Neutrophil (primary cell): ENCODE results near the gene NTNG1.

Source experiments
- H3K27ac ChIP-seq: fragments of 200-600 bp; sonication (generic); 2 replicates; pipeline ENCODE4 v1.5.1; 2016; ENCODE audit warnings: mild to moderate bottlenecking, moderate library complexity
- H3K27me3 ChIP-seq: fragments of 200-600 bp; sonication (generic); 2 replicates; pipeline ENCODE4 v1.6.0; 2016; ENCODE audit warnings: mild to moderate bottlenecking
- H3K36me3 ChIP-seq: fragments of 200-600 bp; sonication (generic); 2 replicates; pipeline ENCODE4 v1.5.1; 2017
- H3K4me1 ChIP-seq, 2 experiments: fragments of 200-600 bp in 1 of 2; sonication (generic) in 1 of 2; 1 replicate in 1 of 2; 2 replicates in 1 of 2; pipeline versions ENCODE4 v1.5.1 to v1.6.1; 2013 to 2016; ENCODE audit warnings: low read depth in 1 of 2, low read length in 1 of 2, mild to moderate bottlenecking in 1 of 2, moderate library complexity in 1 of 2; ENCODE audit not compliant: control insufficient read depth in 1 of 2, insufficient read depth in 1 of 2
- H3K4me3 ChIP-seq, 2 experiments: fragments of 200-600 bp in 1 of 2; sonication (generic) in 1 of 2; 1 replicate in 1 of 2; 2 replicates in 1 of 2; pipeline ENCODE4 v1.5.1; 2013 to 2016; ENCODE audit warnings: low read depth in 1 of 2, low read length in 1 of 2, mild to moderate bottlenecking in 1 of 2, moderate library complexity in 1 of 2
- H3K9me3 ChIP-seq: fragments of 200-600 bp; sonication (generic); 2 replicates; pipeline ENCODE4 v1.5.1; 2016
- TF ChIP-seq, protein P1 (sequence below): fragments of 200-600 bp; sonication (generic); IDR thresholded peaks from 2 replicates; pipeline ENCODE4 v1.5.1; 2016; ENCODE audit warnings: antibody characterized with exemption

NTNG1 gene

DNA sequence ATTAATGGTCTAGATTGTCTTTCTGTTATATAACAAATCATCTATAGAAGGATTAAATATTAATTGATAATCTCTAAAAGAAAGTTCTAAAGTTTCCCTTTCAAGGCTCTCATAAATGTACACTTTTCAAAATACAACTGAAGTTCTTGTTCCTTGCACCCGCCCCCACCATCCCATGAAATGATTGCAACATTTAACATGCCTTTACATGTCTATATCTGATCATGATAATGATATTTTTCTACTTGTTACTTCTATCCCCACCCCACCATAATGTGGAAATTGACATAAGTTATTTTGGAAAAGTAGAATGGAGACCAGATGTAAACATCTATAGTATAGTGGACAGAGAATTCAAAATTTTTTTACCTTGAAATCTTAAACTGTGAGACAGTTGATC lies 186.6 kb downstream of the NTNG1 start:
- no peaks in the 10 kb centered on the region for H3K36me3 ChIP-seq
- no peak overlapping the region for H3K27ac ChIP-seq
- H3K9me3 ChIP-seq = no peaks in the 10 kb centered on the region
- H3K27me3 ChIP-seq = no peaks in the 10 kb centered on the region
- H3K4me1 ChIP-seq = no peaks in the 10 kb centered on the region
- H3K4me3 ChIP-seq = no peak overlapping the region
- TF ChIP-seq, protein P1, sequence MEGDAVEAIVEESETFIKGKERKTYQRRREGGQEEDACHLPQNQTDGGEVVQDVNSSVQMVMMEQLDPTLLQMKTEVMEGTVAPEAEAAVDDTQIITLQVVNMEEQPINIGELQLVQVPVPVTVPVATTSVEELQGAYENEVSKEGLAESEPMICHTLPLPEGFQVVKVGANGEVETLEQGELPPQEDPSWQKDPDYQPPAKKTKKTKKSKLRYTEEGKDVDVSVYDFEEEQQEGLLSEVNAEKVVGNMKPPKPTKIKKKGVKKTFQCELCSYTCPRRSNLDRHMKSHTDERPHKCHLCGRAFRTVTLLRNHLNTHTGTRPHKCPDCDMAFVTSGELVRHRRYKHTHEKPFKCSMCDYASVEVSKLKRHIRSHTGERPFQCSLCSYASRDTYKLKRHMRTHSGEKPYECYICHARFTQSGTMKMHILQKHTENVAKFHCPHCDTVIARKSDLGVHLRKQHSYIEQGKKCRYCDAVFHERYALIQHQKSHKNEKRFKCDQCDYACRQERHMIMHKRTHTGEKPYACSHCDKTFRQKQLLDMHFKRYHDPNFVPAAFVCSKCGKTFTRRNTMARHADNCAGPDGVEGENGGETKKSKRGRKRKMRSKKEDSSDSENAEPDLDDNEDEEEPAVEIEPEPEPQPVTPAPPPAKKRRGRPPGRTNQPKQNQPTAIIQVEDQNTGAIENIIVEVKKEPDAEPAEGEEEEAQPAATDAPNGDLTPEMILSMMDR = no peak

DNA sequence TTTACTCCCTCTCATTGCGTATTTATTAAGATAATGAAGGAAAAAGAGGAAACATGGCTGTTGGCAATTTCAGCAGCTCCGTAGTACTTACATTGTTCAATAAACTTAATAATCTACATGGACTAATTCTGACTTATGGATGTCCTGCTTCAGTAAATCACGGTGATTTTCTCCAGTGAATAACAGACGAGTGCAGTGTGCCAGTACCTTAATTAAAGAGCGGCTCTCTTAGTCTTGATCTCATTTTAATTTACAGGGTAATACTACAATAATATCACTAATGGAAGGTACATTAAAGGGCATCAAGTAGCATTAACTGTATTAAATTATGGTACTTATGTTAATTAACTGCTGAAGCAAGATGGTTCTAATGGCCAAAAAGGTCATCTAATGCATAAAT lies 187.2 kb downstream of the NTNG1 start:
- Histone ChIP-seq H3K9me3 (no peaks in the 10 kb centered on the region), H3K36me3 (no peaks in the 10 kb centered on the region), H3K27me3 (no peaks in the 10 kb centered on the region), H3K4me3 (no peak overlapping the region), H3K4me1 (no peaks in the 10 kb centered on the region), H3K27ac (no peak overlapping the region)
- TF ChIP-seq, protein P1 = no peak

DNA sequence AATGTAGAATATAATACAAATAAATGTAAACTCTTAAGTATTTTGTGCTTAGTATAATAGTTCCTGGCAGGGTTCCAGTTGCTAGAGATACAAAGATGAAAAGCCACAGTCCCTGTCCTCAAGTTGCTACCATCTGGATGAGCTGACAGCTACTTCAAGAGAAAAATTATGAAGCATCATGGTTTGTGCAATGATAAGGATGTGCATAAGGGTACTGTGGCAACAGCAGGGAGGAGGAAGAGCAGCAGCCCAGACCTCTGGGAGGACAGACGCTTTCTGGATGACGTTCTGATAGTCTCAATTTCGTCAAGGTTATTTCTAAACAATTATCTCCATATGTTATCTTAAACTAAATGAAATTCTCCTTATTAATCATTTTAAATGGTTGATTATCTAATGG lies 198.9 kb downstream of the NTNG1 start:
- Histone ChIP-seq H3K27me3 (no peaks in the 10 kb centered on the region), H3K4me3 (no peak overlapping the region), H3K27ac (no peak overlapping the region), H3K9me3 (no peaks in the 10 kb centered on the region), H3K4me1 (no peaks in the 10 kb centered on the region), H3K36me3 (no peaks in the 10 kb centered on the region)
- TF ChIP-seq, protein P1 = no peak

DNA sequence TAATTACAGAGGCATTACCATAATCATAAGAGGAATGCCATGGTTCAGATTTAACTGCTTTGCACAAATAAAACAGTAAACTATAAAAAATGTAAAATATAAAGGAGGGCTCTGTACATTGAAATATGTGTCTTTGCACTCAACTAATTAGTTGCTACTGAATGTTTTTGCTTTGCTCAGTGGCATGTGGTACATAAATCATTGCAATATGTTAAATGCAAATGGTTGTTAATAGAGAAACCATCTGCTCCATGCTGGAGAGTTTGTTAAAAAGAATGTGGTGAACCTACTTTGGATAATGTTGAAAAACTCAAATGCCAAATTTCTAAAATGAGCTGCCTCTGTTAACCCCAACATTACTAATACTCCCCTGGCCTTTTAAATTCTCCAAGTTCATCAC lies 201.5 kb downstream of the NTNG1 start:
- Histone ChIP-seq H3K27ac (no peak overlapping the region), H3K36me3 (no peaks in the 10 kb centered on the region)
- TF ChIP-seq, protein P1 = no peak

DNA sequence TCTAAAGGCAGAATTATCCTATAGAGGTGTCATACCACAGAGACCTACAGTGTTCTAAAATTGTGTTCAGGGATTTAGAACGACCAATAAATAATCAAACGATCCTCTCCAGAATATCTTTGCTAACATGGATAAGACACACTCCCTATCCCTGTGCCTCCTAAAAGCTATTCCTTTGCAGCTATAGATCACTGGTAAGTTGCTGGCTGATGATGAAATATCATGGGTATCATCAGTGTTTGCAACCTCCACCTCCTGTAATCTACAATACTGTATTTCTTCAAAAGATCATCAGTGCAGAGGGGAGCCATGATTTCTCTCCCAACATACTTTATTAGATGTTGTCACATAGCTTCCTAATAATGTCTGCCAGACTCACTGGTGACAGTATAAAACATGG lies 201.9 kb downstream of the NTNG1 start:
- TF ChIP-seq, protein P1 = no peak
- H3K9me3 ChIP-seq = no peaks in the 10 kb centered on the region
- no peaks in the 10 kb centered on the region for H3K27me3 ChIP-seq
- no peak overlapping the region for H3K27ac ChIP-seq
- H3K36me3 ChIP-seq = no peaks in the 10 kb centered on the region
- H3K4me3 ChIP-seq = no peak overlapping the region
- H3K4me1 ChIP-seq = no peaks in the 10 kb centered on the region

More for the DNA sequence above, 201.5 kb downstream of the NTNG1 start:
- Histone ChIP-seq H3K4me1 (no peaks in the 10 kb centered on the region), H3K9me3 (no peaks in the 10 kb centered on the region), H3K4me3 (no peak overlapping the region), H3K27me3 (no peaks in the 10 kb centered on the region)

DNA sequence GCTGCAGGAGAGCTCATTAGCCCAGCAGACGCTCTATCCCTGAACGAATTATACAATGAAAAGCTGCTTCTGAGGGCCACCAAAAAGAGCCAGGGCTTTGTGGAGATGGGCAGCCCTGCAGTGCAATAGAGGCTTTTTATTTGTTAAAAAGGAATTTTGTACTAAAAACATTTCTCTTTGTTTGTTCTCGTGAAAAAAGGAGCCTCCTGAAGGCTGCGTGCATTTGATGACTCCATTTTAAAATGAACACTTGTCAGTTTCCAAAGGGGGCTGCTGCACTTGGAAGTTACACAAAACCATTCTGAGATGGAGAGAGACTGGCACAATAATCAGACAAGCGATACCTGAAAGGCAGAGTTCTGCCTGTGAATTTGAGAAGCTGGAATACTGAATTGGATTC lies 202.8 kb downstream of the NTNG1 start:
- H3K27me3 ChIP-seq = no peaks in the 10 kb centered on the region
- no peaks in the 10 kb centered on the region for H3K9me3 ChIP-seq
- TF ChIP-seq, protein P1 = no peak

More for the DNA sequence above, 202.8 kb downstream of the NTNG1 start:
- H3K27ac ChIP-seq = no peak overlapping the region
- no peaks in the 10 kb centered on the region for H3K4me1 ChIP-seq
- H3K4me3 ChIP-seq = no peak overlapping the region
- H3K36me3 ChIP-seq = no peaks in the 10 kb centered on the region
